ENCODE data around the gene AFAP1L1. TPM values are rescaled to one million over a fixed set of nuclear protein-coding genes. Genes with fewer than 3 reads are reported as not detected.
A peak's percentile ranks its signal among the peaks of the same experiment; 100 is the strongest.
"Not testable (repeated sequence)": the region's sequence is repeated elsewhere in the genome, so short reads cannot be mapped to it uniquely, and the experiment has no call there.

AFAP1L1 gene
- total RNA-seq, 1 donor from 2014 or later = 42.2 TPM

GRCh38 chr5:149257889-149258705 is 13.6 kb upstream of the AFAP1L1 start:
- ATAC-seq (ENCODE audit: poor library complexity) (no peak), DNase-seq (no peak)
- intact Hi-C loops (cut with DNase I) = no loop called here

DNA sequence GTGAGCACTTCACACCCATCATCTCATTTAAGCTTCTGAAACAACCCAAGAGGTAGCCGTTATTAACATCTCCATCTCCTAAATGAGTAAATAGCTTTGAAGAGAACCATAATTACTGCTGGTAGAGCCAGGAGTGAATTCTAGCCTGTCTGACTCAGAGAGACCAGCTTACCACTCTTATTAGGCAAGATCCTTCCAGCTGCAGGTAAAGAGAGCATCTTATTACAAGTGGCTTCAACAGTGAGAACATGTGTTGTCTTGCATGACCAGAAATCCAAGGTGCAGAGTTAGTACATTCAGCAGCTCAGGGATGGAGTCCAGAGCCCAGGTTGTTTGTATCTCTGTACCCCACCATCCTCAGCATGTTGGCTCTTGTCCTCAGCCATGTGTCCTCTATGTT is 10.9 kb upstream of the AFAP1L1 start:
- DNase-seq (no peak), ATAC-seq (ENCODE audit: poor library complexity) (no peak)
- intact Hi-C loops (cut with DNase I) = no loop called here

- ATAC-seq (ENCODE audit: poor library complexity) (no peak), DNase-seq (no peak)
- intact Hi-C loops (cut with DNase I) = no loop called here
These were observed 10.4 kb upstream of the AFAP1L1 start for GRCh38 chr5:149261246-149261645.

- ATAC-seq (ENCODE audit: poor library complexity) (no peak), DNase-seq (no peak)
- intact Hi-C loops (cut with DNase I) = no loop called here
These were observed 9.3 kb upstream of the AFAP1L1 start for GRCh38 chr5:149262315-149262714.

DNA sequence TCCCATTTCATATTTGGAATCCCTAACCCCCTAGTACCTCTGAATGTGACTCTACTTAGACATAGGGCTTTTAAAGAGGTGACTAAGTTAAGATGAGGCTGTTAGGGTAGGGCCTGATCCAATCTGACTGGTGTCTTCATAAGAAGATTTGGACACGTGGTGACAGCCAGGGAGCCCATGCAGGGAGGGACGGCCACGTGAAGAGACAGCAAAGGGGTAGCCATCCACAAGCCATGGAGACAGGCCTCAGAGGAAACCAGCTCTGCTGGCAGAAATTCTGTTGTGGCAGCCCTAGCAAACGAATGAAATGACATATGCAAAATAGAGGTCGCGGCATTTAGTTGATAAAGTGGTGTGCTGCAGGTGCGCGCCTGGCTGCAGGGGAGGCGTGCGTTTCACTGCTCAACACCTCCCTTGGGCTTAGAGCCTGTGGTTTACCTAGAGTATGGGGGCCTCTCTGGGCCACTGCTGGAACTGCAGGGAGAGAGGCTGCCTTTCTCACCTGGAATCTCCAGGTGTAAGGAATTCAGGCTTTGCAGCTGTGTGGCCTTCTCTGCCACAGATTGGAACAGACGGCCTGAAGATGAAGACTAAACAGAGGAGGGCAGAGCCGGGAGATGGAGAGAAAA is 7.1 kb upstream of the AFAP1L1 start:
- intact Hi-C loops (cut with DNase I) = loop anchor here (2.0 kb wide), 1 partner anchor 106 kb away; no protein-coding TSS in a partner anchor
- ATAC-seq (ENCODE audit: poor library complexity) (peak; percentile 45), DNase-seq (no peak)

DNA sequence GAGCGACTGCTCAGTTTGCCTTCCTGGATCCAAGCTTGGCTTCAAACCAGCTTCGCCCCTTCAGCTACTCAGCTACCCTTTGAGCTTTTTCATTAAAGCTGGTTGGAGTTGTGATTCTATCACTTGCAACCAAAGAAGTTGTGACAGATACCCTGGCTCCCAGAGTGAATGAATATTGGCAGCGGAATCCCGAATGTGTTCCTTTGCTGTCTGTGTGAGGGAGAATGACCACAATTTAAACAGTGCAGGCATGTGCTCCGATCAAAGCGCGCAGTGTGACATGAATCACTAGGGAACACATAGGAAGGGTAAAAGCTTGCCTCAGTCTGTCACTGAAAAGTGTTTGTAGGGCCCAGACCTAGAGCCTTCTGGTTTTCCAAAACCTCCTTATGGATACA is 6.6 kb upstream of the AFAP1L1 start:
- ATAC-seq (ENCODE audit: poor library complexity) = no peak

GRCh38 chr5:149265597-149265996 is 6.1 kb upstream of the AFAP1L1 start:
- DNase-seq (no peak), ATAC-seq (ENCODE audit: poor library complexity) (peak; percentile 41)
- intact Hi-C loops (cut with DNase I) = loop anchor here (2.0 kb wide), 1 partner anchor 105 kb away; no protein-coding TSS in a partner anchor

More for the DNA sequence above, 6.6 kb upstream of the AFAP1L1 start:
- intact Hi-C loops (cut with DNase I) = loop anchor here (2.0 kb wide), 1 partner anchor 106 kb away; no protein-coding TSS in a partner anchor
- no peak for DNase-seq

DNA sequence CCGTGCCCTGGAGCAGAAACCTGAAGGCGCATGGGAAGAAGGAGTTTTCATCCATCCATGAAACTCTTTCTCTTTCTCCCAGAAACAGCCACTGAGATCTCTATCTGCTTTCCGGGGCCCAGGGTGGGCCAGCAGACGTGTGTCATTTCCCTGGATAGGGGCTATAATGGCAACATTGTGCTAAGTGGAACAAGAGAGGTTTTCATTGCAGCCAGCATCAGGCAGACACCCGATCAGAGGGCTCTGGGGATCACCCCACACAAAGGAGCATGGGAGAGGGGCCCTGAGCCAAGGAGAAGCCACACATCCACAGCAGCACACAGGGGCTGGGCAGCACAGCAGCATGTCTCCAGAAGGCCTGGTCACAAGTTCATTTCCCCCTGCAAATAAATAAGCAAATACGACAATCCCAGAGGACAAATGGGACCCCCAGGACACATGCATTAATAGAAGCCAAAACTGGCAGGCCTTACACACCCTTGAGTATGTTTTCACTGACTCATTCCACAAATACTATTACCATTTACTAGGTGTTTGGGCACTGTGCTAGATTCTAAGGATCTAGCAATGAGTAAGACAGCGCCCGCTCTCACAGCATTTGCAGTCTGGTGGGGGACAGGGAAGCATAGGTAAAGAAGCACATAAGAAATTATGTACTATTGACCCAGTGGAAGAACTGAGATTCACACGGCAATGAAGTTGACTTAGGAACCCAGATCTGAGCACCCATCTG is 4.3 kb upstream of the AFAP1L1 start:
- no peak for ATAC-seq (ENCODE audit: poor library complexity)

DNA sequence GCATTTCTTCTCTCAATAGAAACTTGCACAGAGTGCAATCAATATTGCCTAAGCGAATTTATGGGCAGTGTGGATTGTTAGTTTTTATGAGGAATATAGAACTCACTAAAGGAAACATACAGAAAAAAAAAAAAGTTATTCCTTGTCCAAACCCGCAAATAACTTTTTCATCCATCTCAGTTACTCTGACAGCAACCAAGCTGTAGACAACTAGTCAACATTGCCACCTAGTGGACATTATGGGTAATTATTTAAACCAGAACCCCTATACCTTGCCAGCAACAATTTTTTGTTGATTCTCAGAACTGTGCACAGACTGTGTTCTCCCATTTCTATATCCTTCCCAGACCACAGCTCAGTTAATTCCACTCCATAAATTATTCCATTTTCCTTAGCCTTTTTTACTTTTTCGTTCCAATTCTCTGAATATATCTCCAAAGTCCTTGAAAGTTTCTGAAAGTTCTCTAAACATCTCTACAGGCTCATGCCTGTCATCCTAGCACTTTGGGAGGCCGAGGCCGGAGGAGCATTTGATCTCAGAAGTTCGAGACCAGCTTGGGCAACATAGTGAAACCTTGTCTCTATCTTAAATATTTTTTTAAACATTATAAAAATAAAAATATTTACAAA is 2.6 kb upstream of the AFAP1L1 start:
- ATAC-seq (ENCODE audit: poor library complexity) (no peak), DNase-seq (no peak)
- intact Hi-C loops (cut with DNase I) = no loop called here

More for the DNA sequence above, 4.3 kb upstream of the AFAP1L1 start:
- intact Hi-C loops (cut with DNase I) = no loop called here
- no peak for DNase-seq

DNA sequence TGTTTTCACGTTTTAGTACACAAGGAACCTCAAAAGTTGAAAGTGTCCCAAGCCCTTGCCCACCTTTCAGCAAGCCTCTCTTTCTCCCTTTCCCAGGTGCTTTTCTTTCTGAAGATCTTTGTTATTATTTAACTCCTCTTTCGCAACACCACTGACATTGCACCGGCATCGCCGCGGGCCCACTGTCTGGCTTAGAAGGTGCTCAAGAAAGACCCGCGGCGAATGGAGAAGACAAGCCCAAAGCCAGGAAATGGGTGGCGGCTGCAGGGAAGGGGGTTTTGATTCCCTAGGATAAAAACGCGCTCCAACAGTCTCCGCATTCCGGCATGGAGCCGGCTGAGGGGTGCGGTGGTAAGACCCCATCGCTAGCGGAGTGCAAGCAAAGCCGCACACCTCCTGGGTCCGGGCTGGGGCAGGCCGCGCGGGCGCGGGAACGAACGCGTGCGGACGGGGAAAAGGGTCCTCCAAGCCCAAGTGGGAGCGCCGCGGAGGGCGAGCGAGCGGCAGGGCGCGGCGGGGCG is 404 bp upstream of the AFAP1L1 start:
- DNase-seq = peak; percentile 50
- ATAC-seq (ENCODE audit: poor library complexity) = no peak
- intact Hi-C loops (cut with DNase I) = no loop called here

DNA sequence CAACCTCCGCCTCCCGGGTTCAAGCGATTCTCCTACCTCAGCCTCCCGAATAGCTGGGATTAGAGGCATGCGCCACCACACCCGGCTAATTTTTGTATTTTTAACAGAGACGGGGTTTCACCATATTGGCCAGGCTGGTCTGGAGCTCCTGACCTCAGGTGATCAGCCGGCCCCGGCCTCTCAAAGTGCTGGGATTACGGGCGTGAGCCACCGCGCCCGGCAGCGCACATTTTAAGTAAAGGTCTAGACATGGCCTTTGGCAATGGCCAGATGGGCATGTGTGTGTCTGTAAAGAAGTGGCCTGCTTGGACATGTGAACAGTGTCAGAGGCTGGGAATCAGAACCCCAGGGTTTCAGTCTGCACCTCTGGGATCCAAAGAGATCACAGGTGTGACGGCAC is 1.1 kb downstream of the AFAP1L1 start:
- DNase-seq; intact Hi-C loops (cut with DNase I): not testable (repeated sequence)
- ATAC-seq (ENCODE audit: poor library complexity) = peak; percentile 4

DNA sequence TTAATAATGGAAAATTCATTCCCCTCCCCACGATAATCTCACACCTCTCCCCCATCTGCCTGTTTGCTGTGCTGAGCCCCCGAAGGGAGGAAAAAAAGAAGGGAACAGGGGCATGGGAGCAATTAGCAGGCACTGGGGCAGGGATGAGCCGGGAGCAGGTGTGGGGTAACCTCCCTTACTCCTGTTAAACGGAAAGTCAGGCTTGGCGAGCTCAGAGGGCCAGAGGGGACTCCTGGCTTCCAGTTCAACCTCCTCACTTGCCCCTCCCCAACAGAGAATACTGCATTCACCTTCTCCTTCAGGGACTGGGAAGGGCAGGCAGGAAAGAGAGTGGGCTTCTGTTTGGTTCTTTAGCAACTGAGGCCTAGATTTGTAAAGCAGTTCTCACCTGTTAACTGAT is 1.6 kb downstream of the AFAP1L1 start:
- no peak for DNase-seq
- intact Hi-C loops (cut with DNase I) = no loop called here
- no peak for ATAC-seq (ENCODE audit: poor library complexity)

GRCh38 chr5:149273950-149274349 is 2.3 kb downstream of the AFAP1L1 start:
- DNase-seq (no peak), ATAC-seq (ENCODE audit: poor library complexity) (no peak)
- intact Hi-C loops (cut with DNase I) = no loop called here

DNA sequence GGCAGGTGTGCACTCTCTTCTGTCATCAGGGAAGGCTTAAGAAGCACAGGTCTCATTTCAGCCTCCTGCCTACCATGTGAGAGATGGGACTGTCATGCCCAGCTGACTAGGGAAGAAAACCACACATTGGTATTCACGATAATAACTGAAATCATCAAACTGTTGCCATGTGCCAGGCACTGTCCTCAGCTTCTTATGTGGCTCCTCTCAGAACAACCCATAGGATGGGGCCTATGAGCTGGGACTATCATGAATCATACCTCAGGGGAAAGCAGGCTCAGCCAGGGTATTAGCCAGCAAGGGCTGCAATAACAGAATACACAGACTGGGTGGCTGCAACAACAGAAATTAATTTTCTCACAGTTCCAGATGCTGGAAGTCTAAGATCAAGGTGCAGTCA is 3.3 kb downstream of the AFAP1L1 start:
- ATAC-seq (ENCODE audit: poor library complexity) = no peak
- DNase-seq = no peak
- intact Hi-C loops (cut with DNase I) = no loop called here

DNA sequence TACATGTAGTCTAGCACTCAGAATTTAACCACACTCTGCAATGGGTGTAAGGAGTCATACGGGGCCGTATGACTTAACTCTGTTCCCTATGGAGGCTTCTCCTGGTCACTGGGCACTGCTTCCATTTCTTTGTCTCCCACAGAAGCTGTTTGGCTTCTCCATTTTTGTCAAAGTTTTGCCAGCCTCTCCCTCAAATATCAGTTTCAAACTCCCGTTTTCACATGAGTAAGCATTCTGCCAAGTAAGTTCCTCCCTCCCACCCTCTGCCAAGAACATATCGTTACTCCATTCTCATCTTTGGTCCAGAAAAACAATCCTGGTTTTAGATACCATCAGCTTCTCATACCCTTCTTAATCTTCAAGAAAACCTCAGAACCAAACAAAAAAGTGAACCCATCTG is 6.1 kb downstream of the AFAP1L1 start:
- intact Hi-C loops (cut with DNase I) = no loop called here
- DNase-seq (no peak), ATAC-seq (ENCODE audit: poor library complexity) (no peak)

GRCh38 chr5:149278451-149279210 is 7.0 kb downstream of the AFAP1L1 start:
- no peak for ATAC-seq (ENCODE audit: poor library complexity)
- no peak for DNase-seq

GRCh38 chr5:149279661-149280060 is 8.0 kb downstream of the AFAP1L1 start:
- intact Hi-C loops (cut with DNase I) = no loop called here
- ATAC-seq (ENCODE audit: poor library complexity) (no peak), DNase-seq (no peak)

More at GRCh38 chr5:149278451-149279210, 7.0 kb downstream of the AFAP1L1 start:
- intact Hi-C loops (cut with DNase I) = no loop called here

DNA sequence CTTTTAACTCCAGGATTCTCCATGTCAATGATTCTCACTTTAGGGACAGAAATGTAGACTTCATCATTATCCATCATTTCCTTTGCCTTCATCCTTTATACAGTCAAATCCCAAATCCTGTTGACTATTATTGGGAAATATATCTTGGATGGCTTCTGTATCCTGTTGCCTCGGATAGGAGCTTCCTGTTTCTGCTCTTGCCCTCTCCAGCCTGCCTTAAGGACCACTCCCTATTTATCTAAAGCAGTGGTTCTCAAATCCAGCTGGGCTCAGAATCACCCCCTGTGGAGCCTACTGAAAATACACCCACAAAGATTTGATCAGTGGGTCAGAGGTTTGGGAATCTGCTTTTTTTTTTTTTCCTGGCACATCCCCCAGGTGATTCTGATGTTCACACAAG is 8.5 kb downstream of the AFAP1L1 start:
- ATAC-seq (ENCODE audit: poor library complexity) = no peak
- intact Hi-C loops (cut with DNase I) = no loop called here
- DNase-seq = no peak
